ENCODE measurements around the gene ARVCF.

- TF ChIP-seq CTCF (IDR thresholded peaks at IDR 0.05): no peak
- TF ChIP-seq POLR2A (IDR thresholded peaks at IDR 0.05): no peak
These were observed 46.6 kb downstream of the ARVCF start for GRCh38 chr22:19970031-19970478.
